HG03159 (cell line): Measurements from ENCODE around the gene C16orf92.
"Not testable (repeated sequence)": the region's sequence is repeated elsewhere in the genome, so short reads cannot be mapped to it uniquely, and the experiment has no call there.

Source experiments
- ATAC-seq: cut with Tn5 transposase; IDR thresholded peaks from one replicate; pipeline ENCODE4 v1.9.1; 2021; ENCODE audit warnings: mild to moderate bottlenecking, moderate library complexity; ENCODE audit not compliant: unreplicated experiment

C16orf92 gene

DNA sequence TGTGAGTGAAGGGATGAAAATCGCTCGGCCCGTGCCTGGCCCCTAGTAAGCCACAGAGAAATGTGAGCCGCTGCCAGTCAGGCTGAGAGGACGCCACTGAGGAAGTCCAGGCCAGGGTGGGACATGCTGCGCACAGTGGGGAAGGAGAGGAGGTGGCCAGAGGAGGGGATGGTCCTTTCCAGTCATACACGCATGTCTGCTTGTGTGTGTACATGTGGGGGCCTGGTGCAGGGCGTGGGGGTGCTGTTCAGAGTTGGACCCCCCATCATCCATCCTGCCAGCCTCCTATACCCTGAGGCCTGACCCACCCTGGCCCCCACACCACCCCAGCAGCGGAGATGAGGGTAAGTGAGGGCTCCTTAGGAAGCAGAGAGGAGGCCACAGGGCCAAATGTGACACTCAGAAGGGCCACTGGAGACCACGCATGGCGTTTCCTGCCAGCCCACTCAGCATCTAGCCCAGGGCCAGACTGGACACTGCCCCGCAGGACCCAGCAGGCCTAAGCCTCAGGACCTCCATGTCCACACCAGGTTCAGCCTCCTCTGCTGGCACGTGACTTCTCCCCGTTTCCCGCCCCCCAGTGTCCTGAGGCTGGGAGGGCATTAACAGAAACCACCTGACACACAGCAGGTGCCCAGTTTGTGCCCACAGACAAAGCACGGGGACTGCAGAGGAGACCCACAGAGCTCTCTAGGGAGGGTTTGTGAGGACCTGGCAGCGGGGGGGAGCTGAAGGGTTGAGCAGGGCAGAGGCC lies 19.2 kb upstream of the C16orf92 start:
- no peak for ATAC-seq

DNA sequence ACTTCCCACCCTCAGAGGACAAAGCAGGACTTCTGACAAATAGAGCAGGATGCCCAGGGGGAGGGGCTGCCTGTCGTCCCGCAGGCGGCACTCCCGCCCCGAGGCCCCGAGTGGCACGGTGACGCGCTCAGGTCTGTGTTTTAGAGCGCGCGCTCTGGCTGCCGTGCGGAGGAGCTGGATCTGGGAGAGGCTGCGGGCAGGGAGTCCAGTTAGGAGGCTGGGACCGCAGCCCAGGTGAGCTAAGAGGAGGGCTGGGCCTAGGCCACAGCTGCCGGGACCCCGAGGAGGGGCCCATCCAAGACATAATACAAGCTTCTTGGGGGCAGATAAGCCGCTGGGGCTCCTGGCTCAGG lies 18.6 kb upstream of the C16orf92 start:
- no peak for ATAC-seq

DNA sequence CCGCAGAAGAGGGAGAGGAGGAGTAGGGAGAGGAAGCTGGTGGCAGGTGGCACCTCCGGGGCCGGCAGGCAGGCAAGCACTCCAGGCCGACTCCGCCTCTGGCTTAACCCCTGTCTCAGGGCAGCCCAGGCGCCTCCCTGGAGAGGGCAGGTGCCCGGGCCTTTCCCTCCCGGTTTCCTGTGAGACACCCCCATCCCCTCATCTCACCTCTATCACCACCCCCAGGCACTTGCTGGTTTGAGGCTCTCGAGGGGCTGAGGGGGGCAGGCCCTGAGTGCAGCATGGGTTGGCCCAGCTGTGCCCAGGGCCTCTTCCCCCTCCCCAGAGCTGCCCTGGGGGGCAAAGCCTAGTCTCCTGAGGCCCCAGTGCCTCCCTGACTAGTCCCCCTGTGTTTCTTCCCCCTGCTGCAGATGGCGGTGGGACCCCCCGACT lies 18.2 kb upstream of the C16orf92 start:
- ATAC-seq, result no peak

DNA sequence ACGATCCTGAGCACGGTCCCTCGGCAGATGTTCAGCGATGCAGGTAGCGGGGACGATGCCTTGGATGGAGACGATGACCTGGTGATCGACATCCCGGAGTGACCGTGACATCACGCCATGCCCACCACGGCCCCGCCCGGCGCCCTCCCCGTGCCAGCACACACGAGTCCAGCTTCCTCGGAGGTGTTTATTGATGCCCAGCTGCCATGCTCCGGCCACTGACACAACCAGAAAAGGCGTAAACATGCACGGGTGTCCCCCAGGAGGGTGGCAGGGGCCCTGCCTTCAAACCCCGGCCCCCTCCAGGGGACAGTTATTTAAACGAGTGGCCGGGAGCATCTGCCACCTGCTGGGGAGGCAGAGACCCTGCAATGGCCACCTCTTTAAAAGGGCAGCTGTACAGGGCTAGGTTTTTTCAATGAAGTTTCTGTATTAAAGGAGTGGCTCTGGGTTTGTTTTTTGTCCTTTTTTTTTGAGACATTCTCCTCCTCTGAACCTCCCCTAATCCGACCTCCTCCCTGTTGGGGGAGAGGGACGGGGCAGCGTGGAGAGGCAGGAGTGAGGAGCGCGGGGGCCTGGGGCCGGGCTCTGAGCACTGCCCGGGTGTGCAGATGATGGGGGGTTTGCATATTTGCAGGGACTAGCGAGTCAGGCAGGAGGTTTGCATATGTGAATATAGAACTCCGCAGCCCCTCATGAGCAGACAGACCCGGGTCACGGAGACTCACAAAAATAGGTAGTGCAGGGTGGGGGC lies 17.5 kb upstream of the C16orf92 start:
- no peak for ATAC-seq

DNA sequence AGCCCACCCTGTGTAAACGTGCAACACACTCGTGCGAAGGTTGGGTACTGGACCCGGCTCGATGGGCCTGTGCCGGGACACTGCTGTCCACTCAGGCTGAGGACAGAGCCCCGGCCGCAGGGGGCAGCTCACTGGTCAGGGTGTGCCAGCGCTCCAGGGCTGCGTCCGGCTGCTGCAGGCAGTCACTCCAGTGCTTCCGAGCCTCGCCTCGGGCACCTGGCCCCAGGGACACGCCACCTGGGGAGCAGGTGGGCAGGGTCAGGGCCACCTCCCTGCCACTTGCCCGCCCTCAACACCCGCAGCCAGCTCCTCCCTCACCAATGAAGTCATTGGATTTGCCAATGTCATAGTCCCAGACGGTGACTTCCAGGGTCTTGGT lies 16.9 kb upstream of the C16orf92 start:
- no peak for ATAC-seq

DNA sequence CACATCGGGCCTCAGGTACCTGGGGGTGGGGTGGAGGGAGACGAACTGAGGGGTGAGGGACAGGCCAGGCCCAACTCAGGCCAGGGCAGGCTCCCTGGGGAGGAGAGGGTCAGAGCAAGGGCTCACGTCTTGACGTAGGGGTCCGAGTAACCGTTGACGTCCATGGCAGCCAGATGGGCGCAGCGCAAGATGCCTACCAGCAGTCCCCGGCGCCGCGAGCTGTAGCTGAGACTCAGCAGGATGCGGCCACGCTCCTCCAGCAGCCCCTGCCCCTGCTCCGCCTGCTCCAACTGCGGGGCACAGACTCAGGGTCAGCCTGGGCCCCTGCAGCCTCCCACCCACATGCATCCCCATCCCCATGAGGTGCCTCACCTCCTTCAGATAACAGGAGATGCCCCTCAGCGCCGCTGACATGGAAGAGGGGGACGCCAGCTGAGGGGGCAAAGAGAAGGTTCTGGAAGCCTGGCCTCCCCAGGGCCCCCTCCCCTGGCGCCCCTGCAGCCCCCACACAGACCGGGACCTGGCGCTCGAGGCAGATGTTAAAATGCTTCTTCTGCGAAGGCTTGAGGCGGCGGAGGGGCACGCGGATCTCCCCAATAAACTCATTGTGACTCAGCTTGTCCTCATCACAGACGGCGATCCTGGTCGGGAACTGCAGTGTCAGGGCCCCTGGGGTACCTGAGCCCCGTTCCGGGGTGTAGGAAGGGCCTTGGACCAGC lies 16.2 kb upstream of the C16orf92 start:
- ATAC-seq, result no peak

DNA sequence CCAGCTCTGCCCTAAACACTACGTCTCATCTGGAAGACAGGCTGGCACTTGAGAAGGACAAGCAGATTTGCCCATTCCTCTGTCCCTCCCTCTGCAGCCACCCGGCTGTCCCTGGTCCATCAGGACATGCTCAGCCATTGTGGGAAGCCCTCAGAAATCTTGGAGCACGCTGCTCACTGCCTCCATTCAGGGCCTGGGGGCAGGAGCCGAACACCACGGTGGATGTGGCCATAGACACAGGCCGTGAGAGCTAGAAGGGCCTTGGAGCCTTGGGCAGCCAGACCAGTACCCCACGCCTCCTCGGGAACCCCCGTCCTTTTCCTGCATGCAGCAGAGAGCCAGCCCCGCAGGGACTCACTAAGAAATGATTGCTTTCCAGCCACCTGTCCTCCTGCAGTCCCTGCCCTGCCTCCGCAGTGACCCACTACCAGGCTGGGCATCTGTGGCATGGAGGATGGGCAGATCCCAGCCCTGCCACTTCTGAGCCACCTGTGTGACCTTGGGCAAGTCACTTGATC lies 15.6 kb upstream of the C16orf92 start:
- no peak for ATAC-seq

DNA sequence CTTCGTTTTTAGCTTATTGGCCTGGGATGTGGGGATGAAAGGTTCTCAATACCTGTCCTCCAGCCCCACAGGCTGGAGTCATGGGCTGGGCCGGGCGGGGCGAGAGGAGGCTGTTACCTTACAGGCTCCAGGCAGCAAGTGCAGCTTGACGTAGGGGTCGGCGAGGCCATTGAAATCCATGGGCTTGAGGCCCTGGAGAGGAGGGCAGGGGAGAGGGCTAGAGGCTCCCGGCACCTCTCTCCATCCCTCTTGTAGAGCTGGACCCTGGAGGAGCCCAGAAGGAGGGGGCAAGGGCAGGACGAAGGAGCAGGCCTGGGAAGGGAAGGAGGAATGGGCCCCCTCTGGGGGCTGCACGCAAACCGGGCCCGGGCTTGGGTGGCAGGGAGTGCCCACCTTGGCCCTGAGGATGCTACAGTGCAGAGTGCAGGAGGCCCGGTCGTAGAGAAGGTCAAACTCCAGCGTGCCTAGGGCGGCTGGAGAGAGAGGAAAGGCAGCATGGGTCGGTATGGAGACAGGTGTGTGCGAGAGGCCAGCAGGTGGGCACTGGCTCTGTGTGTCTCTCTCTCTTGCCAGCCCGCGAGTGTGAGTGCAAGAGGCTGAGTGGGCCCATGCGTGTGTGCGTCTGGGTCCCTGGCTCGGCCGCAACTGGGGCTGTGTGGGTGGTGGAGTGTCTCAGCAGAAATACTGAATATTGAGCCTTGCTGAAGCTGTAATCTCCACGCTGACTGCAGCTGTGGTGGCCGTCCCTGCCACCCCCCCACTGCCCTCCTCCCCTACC lies 13.7 kb upstream of the C16orf92 start:
- no peak for ATAC-seq

DNA sequence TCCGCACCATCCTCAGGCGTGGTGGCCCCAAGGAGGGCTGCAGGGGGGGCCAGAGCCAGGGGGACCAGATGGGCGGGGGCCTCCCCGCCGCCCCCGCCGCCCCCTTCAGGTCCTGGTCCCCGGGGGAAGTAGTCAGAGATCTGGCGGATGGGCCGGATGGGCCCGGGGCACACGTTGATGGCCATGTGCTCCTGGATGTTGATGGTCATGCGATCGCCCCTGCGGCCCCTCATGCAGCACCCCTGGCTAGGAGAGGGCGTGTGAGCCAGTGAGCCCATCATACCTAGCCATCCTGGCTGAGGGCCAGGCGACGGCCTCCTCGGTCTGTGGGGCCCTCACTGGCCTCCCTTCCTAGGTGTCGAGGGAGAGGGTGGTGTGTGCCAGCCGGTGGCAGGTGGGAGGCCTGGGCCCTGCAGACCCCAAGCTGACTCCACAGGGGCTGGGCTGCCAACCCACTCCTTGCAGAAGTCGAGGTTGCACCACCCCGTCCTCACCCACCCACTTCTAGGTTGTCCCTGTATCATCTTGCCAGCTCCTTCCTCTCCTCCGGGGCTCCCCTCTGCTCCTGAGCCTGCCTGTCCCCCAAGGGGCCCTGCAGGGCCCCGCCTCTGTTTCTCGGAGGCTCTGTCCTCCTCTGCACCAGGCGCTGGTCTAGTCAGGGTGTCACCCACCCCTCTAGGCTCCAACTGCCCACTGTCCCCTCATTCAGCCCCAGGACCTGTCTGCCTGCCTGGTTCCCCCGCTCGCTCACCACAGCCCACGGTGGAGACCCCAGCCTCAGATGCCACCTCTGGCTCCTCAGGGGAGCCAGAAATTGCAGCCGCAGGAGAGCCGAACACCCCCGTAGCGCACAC lies 12.8 kb upstream of the C16orf92 start:
- ATAC-seq, result no peak

DNA sequence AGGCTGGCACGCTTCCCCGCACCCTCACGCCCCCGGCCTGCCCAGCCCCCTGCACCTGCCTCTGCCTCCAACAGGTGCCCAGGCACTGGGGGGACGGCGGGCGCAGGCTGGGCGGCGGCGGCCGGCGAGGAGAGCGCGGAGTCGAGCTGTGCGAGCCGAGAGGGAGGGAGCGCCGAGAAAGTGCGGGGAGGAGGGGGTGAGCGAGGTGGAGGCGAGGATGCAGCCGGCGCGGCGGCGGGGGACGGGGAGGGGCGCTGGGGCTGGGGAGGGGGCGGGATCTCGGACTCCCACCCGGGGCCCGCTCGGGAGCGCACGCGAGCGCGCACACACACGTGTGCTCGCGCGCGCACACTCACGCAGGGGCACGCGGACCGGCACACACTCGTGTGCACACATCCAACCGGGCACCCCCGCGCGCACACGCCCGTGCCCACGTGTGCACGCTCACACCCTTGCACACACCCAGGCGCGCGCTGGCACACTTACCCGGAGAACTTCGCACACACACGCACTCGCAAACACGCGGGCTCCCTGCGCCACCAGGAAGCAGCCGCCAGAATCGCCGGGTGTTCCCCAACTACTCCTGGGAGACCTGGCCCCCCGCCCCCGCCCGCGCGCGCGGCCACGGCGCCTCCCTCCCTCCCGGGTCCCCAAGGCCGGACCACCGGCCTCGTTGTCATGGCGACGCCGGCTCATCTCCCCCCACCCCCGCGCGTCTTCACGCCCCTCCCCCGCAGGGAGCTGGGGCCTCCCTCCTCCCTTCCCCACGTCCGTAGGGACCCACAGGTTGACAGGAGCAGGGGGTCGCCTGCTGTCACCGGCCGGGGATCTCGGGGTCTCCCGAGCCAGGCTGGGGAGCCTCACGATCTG lies 11.9 kb upstream of the C16orf92 start, which contains the start of gene DOC2A:
Gene DOC2A, minus strand, starts transcription at position 184 of the 870 bp plus-strand sequence. CDS start 805 bp downstream, outside the sequence.
- ATAC-seq, result no peak

DNA sequence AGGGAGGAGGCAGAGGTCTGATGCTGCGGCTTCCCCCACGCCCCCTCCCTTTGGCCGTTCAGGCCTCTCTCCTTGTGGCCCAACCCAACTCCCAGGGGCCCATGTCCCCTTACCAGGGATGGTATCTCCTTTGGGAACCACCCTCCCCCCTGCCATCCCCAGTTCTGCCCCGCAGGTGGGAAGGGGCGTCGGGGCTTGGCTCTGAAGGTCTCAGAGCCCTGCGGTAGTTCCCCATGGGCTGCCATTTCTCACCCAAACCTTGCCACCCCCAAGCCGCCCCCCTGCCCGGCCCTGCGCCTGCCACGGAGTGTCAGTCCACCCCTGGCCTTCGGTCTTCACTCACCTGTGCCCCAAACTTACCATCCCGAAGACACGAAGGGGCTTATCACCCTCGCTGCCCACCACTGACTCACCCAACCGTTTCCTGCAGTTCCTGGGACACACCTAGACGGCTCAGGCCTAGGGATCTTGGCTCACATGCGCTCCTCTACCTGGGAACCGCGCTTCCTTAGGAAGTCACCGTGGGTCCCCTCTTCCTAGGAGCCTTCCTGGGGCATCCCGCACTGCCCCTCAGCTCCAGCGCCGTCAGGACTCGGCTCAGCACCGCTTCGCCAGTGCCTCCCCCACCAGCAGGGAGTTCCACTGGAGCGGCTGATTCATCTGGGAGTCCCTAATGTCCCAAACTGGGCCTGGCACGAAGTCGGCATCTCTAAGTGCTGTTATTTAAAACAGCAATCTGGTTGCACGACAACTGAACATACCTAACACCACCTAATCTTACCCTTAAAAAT lies 11.1 kb upstream of the C16orf92 start:
- no peak for ATAC-seq

DNA sequence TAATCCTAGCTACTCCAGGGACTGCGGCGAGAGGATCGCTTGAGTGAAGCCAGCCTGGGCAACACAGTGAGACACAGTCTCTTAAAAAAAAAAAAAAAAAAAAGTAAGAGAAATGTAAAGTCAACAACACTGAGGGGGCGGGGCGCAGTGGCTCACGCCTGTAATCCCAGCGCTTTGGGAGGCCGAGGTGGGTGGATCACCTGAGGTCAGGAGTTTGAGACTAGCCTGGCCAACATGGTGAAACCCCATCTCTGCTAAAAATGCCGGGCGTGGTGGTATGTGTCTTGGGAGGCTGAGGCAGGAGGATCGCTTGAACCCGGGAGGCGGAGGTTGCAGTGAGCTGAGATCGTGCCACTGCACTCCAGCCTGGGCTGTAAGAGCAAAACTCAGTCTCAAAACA lies 10.4 kb upstream of the C16orf92 start:
- ATAC-seq, result not testable (repeated sequence)

DNA sequence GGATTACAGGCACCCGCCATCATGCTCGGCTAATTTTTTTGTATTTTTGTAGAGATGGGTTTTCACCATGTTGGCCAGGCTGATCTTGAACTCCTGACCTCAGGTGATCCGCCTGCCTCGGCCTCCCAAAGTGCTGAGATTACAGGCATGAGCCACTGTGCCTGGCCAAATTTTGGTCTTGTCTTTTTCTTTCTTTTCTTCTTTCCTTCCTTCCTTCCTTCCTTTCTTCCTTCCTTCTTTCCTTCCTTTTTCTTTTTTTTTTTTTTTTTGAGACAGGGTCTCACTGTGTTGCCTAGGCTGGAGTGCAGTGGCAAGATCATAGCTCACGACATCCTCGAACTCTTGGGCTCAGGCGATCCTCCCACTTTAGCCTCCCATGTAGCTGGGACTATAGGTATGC lies 7.5 kb upstream of the C16orf92 start:
- ATAC-seq, result not testable (repeated sequence)

DNA sequence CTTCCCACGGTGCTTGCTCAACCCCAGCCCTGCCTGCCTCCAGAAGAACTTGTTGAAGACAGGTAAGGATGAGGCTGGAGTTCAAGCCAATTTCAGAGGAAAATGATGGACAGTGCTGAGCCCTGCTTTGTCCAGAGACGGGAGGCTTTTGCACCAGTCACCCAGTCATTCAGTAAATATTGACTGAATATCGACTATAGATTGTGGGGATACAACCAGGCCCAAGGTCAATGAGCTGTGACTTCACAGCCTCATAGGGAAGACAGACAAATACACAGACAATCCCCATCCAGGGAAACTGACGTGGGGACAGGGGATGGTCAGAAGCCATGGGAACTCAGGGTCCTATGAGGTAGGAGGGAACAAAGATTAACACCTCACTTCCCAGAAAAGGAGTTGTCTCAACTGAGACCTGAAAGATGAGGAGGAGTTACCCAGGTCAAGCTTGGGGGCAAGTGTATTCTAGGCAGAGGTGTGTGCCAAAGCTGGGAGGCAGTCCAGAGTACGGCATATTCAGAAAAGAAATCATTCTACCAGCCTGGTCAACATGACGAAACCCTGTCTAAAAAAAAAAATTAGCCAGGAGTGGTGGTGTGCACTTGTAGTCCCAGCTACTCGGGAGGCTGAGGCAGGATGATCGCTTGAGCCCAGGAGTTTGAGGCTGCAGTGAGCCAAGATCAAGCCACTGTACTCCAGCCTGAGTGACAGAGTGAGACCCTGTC lies 6.3 kb upstream of the C16orf92 start:
- no peak for ATAC-seq

DNA sequence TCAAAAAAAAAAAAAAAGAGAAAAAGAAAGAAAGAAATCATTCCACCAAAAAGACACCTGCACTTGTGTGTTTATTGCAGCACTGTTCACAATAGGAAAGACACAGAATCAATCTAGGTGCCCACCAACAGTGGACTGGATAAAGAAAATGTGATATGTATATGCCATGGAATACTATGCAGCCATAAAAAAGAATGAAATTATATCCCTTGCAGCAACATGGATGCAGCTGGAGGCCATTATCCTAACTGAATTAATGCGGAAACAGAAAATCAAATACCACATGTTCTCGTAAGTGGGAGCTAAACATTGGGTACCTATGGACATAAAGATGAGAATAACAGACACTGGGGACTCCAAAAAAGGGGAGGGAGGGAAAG lies 5.7 kb upstream of the C16orf92 start:
- ATAC-seq, result no peak

DNA sequence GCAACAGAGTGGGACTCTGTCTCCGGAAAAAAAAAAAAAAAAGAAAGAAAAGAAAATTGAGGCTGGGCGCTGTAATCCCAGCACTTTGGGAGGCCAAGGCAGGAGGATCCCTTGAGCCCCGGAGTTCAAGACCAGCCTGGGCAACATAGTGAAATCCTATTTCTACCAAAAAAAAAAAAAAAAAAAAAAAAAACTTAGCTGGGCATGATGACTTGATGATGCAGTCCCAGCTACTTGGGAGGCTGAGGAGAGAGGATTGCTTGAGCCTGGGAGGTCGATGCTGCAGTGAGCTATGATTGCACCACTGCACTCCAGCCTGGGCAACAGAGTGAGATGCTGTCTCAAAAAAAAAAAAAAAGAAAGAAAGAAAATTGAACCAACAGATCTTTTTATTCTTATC lies 5.1 kb upstream of the C16orf92 start:
- not testable (repeated sequence) for ATAC-seq

DNA sequence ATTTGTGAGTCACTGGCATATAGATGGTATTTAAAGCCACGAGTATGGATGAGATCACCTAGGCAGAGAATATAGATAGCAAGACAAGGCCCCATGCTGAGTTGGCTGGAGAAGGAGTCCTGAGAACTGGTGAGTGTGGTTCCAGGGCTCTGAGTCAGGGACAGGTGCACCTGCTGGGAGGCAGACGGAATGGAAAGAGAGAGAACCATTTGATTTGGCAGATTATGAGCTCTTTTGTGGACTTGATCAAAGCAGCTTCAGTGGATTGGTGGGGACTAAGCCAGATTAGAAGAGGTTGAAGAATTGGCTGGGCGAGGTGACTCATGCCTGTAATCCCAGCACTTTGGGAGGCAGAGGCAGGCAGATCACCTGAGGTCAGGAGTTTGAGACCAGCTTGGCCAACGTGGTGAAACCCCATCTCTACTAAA lies 4.3 kb upstream of the C16orf92 start:
- no peak for ATAC-seq
